Measurements from ENCODE around the gene DERA. TPM values are rescaled to one million over a fixed set of nuclear protein-coding genes. Genes with fewer than 3 reads are reported as not detected.
A peak's percentile ranks its signal among the peaks of the same experiment; 100 is the strongest.

The DERA gene
- total RNA-seq: 10 to 100 TPM; 36.1 to 37.3 TPM
- polyA plus RNA-seq (ENCODE audit: insufficient read length in 6 of 6): 10 to 100 TPM; 26.4 to 33.9 (median 30.1) TPM
- long read RNA-seq, donor 1, transcript DERA-201 (9 exons, 1,705 nt): major isoform, 12 of 28 reads
- long read RNA-seq, donor 1, partial matches to known transcripts: 16 of 28 reads
- long read RNA-seq, donor 1, other reads (novel, unspliced or antisense): 0 of 28 reads
- long read RNA-seq, donor 2, transcript DERA-201 (9 exons, 1,705 nt): major isoform, 8 of 17 reads
- long read RNA-seq, donor 2, partial matches to known transcripts: 9 of 17 reads
- long read RNA-seq, donor 2, other reads (novel, unspliced or antisense): 0 of 17 reads
- long read RNA-seq, donor 3, transcript DERA-201 (9 exons, 1,705 nt): major isoform, 6 of 14 reads
- long read RNA-seq, donor 3, partial matches to known transcripts: 7 of 14 reads
- long read RNA-seq, donor 3, other reads (novel, unspliced or antisense): 0 of 14 reads
- long read RNA-seq, donor 4, transcript DERA-201 (9 exons, 1,705 nt): major isoform, 11 of 13 reads
- long read RNA-seq, donor 4, partial matches to known transcripts: 1 of 13 reads
- long read RNA-seq, donor 4, other reads (novel, unspliced or antisense): 0 of 13 reads
- long read RNA-seq, donor 5, transcript DERA-201 (9 exons, 1,705 nt): major isoform, 8 of 13 reads
- long read RNA-seq, donor 5, partial matches to known transcripts: 5 of 13 reads
- long read RNA-seq, donor 5, other reads (novel, unspliced or antisense): 0 of 13 reads
- long read RNA-seq, donor 6, transcript DERA-201 (9 exons, 1,705 nt): major isoform, 11 of 12 reads
- long read RNA-seq, donor 6, partial matches to known transcripts: 0 of 12 reads
- long read RNA-seq, donor 6, other reads (novel, unspliced or antisense): 0 of 12 reads
- long read RNA-seq, donor 7, transcript DERA-201 (9 exons, 1,705 nt): major isoform, 9 of 10 reads
- long read RNA-seq, donor 7, partial matches to known transcripts: 0 of 10 reads
- long read RNA-seq, donor 7, other reads (novel, unspliced or antisense): 0 of 10 reads
- long read RNA-seq, donor 8, partial matches to known transcripts: 0 of 5 reads
- long read RNA-seq, donor 8, other reads (novel, unspliced or antisense): 0 of 5 reads
- long read RNA-seq, donor 9: 0 reads
- long read RNA-seq, donor 10, transcript DERA-201 (9 exons, 1,705 nt): major isoform, 15 of 23 reads
- long read RNA-seq, donor 10, partial matches to known transcripts: 2 of 23 reads
- long read RNA-seq, donor 10, other reads (novel, unspliced or antisense): 6 of 23 reads
- long read RNA-seq, donor 11, transcript DERA-201 (9 exons, 1,705 nt): major isoform, 7 of 7 reads
- long read RNA-seq, donor 11, partial matches to known transcripts: 0 of 7 reads
- long read RNA-seq, donor 11, other reads (novel, unspliced or antisense): 0 of 7 reads
- long read RNA-seq, donor 12, partial matches to known transcripts: 0 of 2 reads
- long read RNA-seq, donor 12, other reads (novel, unspliced or antisense): 0 of 2 reads

GRCh38 chr12:15910864-15911721 is at the start of gene DERA:
TSS of gene DERA (plus strand) at chr12:15911332. CDS start at chr12:15911384, 52 bp downstream.
- Histone ChIP-seq H3K4me1 (peaks cover 0 to 27% of the 10 kb centered on the region in 2 donors), H3K27ac (peak within 1 kb of the TSS; percentile 95), H3K27me3 (no peaks in the 10 kb centered on the region), H3K4me3 (peak within 1 kb of the TSS; percentile 65 to 81), H3K9me3 (no peaks in the 10 kb centered on the region), H3K36me3 (peaks cover 0 to 13% of the 10 kb centered on the region in 2 donors)
- peak; percentile 70 to 98 (median 83) for DNase-seq
- intact Hi-C loops (cut with DNase I): no loop called here
- peak; percentile 99 for ATAC-seq
- TF ChIP-seq, protein P1, sequence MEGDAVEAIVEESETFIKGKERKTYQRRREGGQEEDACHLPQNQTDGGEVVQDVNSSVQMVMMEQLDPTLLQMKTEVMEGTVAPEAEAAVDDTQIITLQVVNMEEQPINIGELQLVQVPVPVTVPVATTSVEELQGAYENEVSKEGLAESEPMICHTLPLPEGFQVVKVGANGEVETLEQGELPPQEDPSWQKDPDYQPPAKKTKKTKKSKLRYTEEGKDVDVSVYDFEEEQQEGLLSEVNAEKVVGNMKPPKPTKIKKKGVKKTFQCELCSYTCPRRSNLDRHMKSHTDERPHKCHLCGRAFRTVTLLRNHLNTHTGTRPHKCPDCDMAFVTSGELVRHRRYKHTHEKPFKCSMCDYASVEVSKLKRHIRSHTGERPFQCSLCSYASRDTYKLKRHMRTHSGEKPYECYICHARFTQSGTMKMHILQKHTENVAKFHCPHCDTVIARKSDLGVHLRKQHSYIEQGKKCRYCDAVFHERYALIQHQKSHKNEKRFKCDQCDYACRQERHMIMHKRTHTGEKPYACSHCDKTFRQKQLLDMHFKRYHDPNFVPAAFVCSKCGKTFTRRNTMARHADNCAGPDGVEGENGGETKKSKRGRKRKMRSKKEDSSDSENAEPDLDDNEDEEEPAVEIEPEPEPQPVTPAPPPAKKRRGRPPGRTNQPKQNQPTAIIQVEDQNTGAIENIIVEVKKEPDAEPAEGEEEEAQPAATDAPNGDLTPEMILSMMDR (IDR thresholded peaks at IDR 0.05): peak in 1 of 2 donors; percentile 35

DNA sequence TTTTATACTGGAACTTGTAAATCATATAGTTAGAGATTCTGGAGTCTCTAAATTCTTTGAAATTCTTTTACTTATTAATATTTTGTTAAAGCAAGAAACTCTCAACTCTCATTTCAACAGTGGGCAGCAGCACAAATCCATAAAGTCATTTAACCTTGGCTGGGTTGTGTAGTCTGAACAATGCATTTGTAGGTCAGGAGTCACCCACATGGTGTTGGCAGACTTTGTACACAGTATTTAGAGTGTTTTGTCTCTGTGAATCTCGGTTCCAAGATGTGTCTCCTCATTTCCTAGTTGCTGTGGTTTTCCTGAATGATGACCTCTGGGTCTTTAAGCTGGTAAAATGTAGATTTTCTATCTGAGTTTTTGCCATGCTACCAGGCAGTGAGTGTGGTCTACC is 49.7 kb upstream of the DERA start:
- H3K27me3 ChIP-seq: no peaks in the 10 kb centered on the region
- intact Hi-C loops (cut with DNase I): no loop called here
- H3K36me3 ChIP-seq: no peaks in the 10 kb centered on the region
- ATAC-seq (no peak), DNase-seq (no peak)
- no peak overlapping the region for H3K4me3 ChIP-seq
- H3K27ac ChIP-seq: no peak overlapping the region
- no peaks in the 10 kb centered on the region for H3K9me3 ChIP-seq
- TF ChIP-seq, protein P1 (IDR thresholded peaks at IDR 0.05): no peak
- peaks cover 0 to 8% of the 10 kb centered on the region in 2 donors for H3K4me1 ChIP-seq

DNA sequence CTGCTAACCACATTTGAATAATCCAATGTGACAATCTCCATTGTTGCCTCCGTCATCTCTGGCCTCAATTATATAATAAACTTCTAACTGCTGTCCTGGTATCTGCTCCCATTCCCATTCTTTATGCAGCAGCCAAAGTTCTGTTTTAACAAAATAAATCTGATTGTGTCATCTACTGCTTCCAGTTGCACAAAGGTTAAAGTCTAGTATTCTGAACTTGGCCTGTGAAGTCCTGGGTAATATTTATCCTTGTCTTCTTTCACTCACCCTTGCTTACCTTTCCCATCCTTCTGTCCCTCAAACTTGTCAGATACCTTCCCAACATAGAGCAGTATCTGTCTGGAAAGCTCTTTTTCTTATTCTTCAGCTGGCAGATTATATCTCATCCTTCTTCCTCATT is 48.3 kb upstream of the DERA start:
- H3K36me3 ChIP-seq: no peaks in the 10 kb centered on the region
- intact Hi-C loops (cut with DNase I): no loop called here
- no peak overlapping the region for H3K27ac ChIP-seq
- no peak overlapping the region for H3K4me3 ChIP-seq
- ATAC-seq (no peak), DNase-seq (no peak)
- no peaks in the 10 kb centered on the region for H3K27me3 ChIP-seq
- H3K4me1 ChIP-seq: peaks cover 0 to 8% of the 10 kb centered on the region in 2 donors
- TF ChIP-seq, protein P1 (IDR thresholded peaks at IDR 0.05): no peak
- H3K9me3 ChIP-seq: no peaks in the 10 kb centered on the region

GRCh38 chr12:15863372-15863771 is 47.8 kb upstream of the DERA start:
- H3K27me3 ChIP-seq: no peaks in the 10 kb centered on the region
- H3K36me3 ChIP-seq: no peaks in the 10 kb centered on the region
- no peak overlapping the region for H3K4me3 ChIP-seq
- no peak overlapping the region for H3K27ac ChIP-seq
- TF ChIP-seq, protein P1 (IDR thresholded peaks at IDR 0.05): no peak
- no peaks in the 10 kb centered on the region for H3K9me3 ChIP-seq
- DNase-seq: peak in 1 of 4 donors; percentile 32
- intact Hi-C loops (cut with DNase I): no loop called here
- H3K4me1 ChIP-seq: peaks cover 0 to 8% of the 10 kb centered on the region in 2 donors
- no peak for ATAC-seq

All from left lung (tissue), 14 donors.